HepG2 (cell line): ENCODE data around the gene ABCB9. TPM values are rescaled to one million over a fixed set of nuclear protein-coding genes. Genes with fewer than 3 reads are reported as not detected.

Source experiments
- ATM ChIP-seq: fragments of 450-650 bp; IDR thresholded peaks from 2 replicates; pipeline ENCODE4 v1.7.1; 2017; ENCODE audit warnings: mild to moderate bottlenecking, borderline replicate concordance
- ELF3 ChIP-seq: IDR thresholded peaks from 2 replicates; pipeline ENCODE4 v1.6.1; 2016; ENCODE audit warnings: missing genetic modification reagents, missing compliant biosample characterization
- FOXK2 ChIP-seq: fragments of 450-650 bp; IDR thresholded peaks from 2 replicates; pipeline ENCODE4 v1.6.1; 2016
- FOXO1 ChIP-seq: sonication (generic); formaldehyde crosslinking; IDR thresholded peaks from 2 replicates; pipeline ENCODE4 v1.4.0; 2020; ENCODE audit warnings: missing genetic modification reagents
- HDAC2 ChIP-seq: sonication (generic); formaldehyde crosslinking; IDR thresholded peaks from 2 replicates; pipeline ENCODE4 v1.4.0; 2020; ENCODE audit warnings: missing genetic modification reagents
- HES4 ChIP-seq: sonication (generic); formaldehyde crosslinking; IDR thresholded peaks from 2 replicates; pipeline ENCODE4 v1.9.0; 2021; ENCODE audit warnings: mild to moderate bottlenecking, missing genetic modification reagents, borderline replicate concordance
- HNF4A ChIP-seq: sonication (generic); formaldehyde crosslinking; IDR thresholded peaks from 2 replicates; pipeline ENCODE4 v1.4.0; 2020; ENCODE audit warnings: missing genetic modification reagents
- HOXA3 ChIP-seq: sonication (generic); formaldehyde crosslinking; IDR thresholded peaks from 2 replicates; pipeline ENCODE4 v1.5.0; 2020; ENCODE audit warnings: missing genetic modification reagents
- JUN ChIP-seq: sonication (generic); formaldehyde crosslinking; IDR thresholded peaks from 2 replicates; pipeline ENCODE4 v1.4.0; 2020; ENCODE audit warnings: mild to moderate bottlenecking, missing genetic modification reagents
- NKX3-1 ChIP-seq: sonication (generic); formaldehyde crosslinking; IDR thresholded peaks from 2 replicates; pipeline ENCODE4 v1.5.0; 2020; ENCODE audit warnings: missing genetic modification reagents
- USF2 ChIP-seq, 2 experiments: sonication (generic) in 1 of 2; formaldehyde crosslinking in 1 of 2; IDR thresholded peaks; 2 replicates each; pipeline versions ENCODE4 v1.5.1 to v1.6.1; 2011 to 2020; ENCODE audit warnings: borderline replicate concordance in 1 of 2, low read depth in 1 of 2, low read length in 1 of 2, mild to moderate bottlenecking in 1 of 2, missing genetic modification reagents in 1 of 2, moderate library complexity in 1 of 2
- ZFY ChIP-seq: sonication (generic); formaldehyde crosslinking; IDR thresholded peaks from 2 replicates; pipeline ENCODE4 v1.4.0; 2020; ENCODE audit warnings: missing genetic modification reagents
- ZNF264 ChIP-seq: sonication (generic); formaldehyde crosslinking; IDR thresholded peaks from 2 replicates; pipeline ENCODE4 v1.4.0; 2020; ENCODE audit warnings: missing genetic modification reagents
- ZNF296 ChIP-seq: sonication (generic); formaldehyde crosslinking; conservative IDR thresholded peaks from 2 replicates; pipeline ENCODE4 v1.5.0; 2020; ENCODE audit warnings: mild to moderate bottlenecking, missing genetic modification reagents
- ZNF670 ChIP-seq: sonication (generic); formaldehyde crosslinking; IDR thresholded peaks from 2 replicates; pipeline ENCODE4 v1.8.0; 2022; ENCODE audit warnings: mild to moderate bottlenecking, missing genetic modification reagents, borderline replicate concordance
- polyA plus RNA-seq, 8 experiments: library from polyadenylated mRNA; depleted of rRNA in 3 of 8; stranded (reverse) in 7 of 8; unstranded in 1 of 8; fragments of >200 nt; fragmentation: Illumina TruSeq in 4 of 8; extraction: Trizol in 4 of 8; gene quantifications; 2 replicates each; pipeline versions ENCODE4 v1.2.1 to v1.2.3, GENCODE V29; 2011 to 2016; ENCODE audit warnings: low read depth in 4 of 8, missing spikeins in 1 of 8, mixed read lengths in 1 of 8; ENCODE audit not compliant: insufficient read depth in 1 of 8
- total RNA-seq, 5 experiments: library from RNA; depleted of rRNA; stranded (reverse); fragments of >200 nt; fragmentation: Illumina TruSeq; extraction: Trizol; gene quantifications; 2 replicates each; pipeline ENCODE4 v1.2.3, GENCODE V29; 2016; ENCODE audit warnings: low read depth in 1 of 5
- TF ChIP-seq, protein P1 (sequence below): sonication (generic); formaldehyde crosslinking; IDR thresholded peaks from 2 replicates; pipeline ENCODE4 v1.5.1; 2020; ENCODE audit warnings: mild to moderate bottlenecking, missing genetic modification reagents, moderate library complexity
- TF ChIP-seq, protein P2 (sequence below): sonication (generic); formaldehyde crosslinking; IDR thresholded peaks from 2 replicates; pipeline ENCODE4; 2020; ENCODE audit warnings: missing genetic modification reagents, mild to moderate bottlenecking, borderline replicate concordance
- TF ChIP-seq, protein P3 (sequence below): sonication (generic); formaldehyde crosslinking; IDR thresholded peaks from 2 replicates; pipeline ENCODE4 v1.4.0; 2020; ENCODE audit warnings: missing genetic modification reagents

The ABCB9 gene
- total and polyA plus RNA-seq, 2 of the 13 experiments (the other 11 are each of a cell fraction or from before 2014, with no cell fraction given): 5.1 to 6.0 TPM

DNA sequence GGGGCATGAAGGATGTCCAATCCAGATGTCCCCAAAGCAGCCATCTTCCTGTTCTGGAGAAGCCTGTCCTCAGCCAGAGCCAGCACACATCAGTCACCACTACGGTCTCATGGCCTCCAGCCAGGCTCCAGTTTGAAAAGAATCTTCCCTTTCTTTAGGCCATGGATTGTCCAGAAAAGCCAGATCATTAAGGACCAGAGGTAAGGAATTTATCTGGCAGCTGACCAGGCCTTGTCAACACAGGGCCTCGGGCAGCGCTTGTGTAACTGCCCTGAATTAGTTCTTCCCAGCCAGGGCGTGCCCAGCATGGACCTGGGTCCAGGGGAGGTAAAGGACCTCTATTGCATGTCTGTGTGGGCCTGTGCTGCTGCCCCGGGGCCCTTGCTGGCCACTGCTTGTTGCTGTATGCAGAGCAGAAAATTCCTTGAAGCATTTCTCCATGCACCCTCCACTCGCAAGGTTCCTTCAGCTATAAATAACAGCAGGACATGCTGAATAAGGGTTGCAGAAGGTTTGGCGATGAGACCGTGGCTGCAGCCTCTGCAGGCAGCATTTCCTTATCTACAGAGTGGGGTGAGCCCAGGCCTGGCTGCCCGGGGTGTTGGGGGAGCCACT is 48.6 kb downstream of the ABCB9 start (continued):
- TF ChIP-seq, protein P1, sequence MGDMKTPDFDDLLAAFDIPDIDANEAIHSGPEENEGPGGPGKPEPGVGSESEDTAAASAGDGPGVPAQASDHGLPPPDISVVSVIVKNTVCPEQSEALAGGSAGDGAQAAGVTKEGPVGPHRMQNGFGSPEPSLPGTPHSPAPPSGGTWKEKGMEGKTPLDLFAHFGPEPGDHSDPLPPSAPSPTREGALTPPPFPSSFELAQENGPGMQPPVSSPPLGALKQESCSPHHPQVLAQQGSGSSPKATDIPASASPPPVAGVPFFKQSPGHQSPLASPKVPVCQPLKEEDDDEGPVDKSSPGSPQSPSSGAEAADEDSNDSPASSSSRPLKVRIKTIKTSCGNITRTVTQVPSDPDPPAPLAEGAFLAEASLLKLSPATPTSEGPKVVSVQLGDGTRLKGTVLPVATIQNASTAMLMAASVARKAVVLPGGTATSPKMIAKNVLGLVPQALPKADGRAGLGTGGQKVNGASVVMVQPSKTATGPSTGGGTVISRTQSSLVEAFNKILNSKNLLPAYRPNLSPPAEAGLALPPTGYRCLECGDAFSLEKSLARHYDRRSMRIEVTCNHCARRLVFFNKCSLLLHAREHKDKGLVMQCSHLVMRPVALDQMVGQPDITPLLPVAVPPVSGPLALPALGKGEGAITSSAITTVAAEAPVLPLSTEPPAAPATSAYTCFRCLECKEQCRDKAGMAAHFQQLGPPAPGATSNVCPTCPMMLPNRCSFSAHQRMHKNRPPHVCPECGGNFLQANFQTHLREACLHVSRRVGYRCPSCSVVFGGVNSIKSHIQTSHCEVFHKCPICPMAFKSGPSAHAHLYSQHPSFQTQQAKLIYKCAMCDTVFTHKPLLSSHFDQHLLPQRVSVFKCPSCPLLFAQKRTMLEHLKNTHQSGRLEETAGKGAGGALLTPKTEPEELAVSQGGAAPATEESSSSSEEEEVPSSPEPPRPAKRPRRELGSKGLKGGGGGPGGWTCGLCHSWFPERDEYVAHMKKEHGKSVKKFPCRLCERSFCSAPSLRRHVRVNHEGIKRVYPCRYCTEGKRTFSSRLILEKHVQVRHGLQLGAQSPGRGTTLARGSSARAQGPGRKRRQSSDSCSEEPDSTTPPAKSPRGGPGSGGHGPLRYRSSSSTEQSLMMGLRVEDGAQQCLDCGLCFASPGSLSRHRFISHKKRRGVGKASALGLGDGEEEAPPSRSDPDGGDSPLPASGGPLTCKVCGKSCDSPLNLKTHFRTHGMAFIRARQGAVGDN (CRISPR knock-in tag): peak; percentile 78
- TF ChIP-seq, protein P2, sequence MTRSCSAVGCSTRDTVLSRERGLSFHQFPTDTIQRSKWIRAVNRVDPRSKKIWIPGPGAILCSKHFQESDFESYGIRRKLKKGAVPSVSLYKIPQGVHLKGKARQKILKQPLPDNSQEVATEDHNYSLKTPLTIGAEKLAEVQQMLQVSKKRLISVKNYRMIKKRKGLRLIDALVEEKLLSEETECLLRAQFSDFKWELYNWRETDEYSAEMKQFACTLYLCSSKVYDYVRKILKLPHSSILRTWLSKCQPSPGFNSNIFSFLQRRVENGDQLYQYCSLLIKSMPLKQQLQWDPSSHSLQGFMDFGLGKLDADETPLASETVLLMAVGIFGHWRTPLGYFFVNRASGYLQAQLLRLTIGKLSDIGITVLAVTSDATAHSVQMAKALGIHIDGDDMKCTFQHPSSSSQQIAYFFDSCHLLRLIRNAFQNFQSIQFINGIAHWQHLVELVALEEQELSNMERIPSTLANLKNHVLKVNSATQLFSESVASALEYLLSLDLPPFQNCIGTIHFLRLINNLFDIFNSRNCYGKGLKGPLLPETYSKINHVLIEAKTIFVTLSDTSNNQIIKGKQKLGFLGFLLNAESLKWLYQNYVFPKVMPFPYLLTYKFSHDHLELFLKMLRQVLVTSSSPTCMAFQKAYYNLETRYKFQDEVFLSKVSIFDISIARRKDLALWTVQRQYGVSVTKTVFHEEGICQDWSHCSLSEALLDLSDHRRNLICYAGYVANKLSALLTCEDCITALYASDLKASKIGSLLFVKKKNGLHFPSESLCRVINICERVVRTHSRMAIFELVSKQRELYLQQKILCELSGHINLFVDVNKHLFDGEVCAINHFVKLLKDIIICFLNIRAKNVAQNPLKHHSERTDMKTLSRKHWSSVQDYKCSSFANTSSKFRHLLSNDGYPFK: no peak
- TF ChIP-seq NKX3-1 (CRISPR knock-in tag) (no peak), FOXK2 (peak; percentile 29; the same call in 1 of the 2 replicates), ZNF264 (CRISPR knock-in tag) (0 out of 2 replicates have a peak, but pooled peaks have one; percentile 32), USF2 (IDR thresholded peaks at IDR 0.05; ENCODE audit: low read depth, low read length) (no peak), USF2 (CRISPR knock-in tag; IDR thresholded peaks at IDR 0.05; ENCODE audit: borderline replicate concordance) (no peak), ZFY (peak; percentile 75), ELF3 (CRISPR knock-in tag) (0 out of 2 replicates have a peak, but pooled peaks have one; percentile 38), HOXA3 (CRISPR knock-in tag) (peak; percentile 55; the same call in 1 of the 2 replicates), HNF4A (peak; percentile 87), ZNF296 (CRISPR knock-in tag) (peak; percentile 86), JUN (no peak), ATM (peak; percentile 35; the same call in 1 of the 2 replicates), ZNF670 (CRISPR knock-in tag) (no peak), FOXO1 (CRISPR knock-in tag) (peak; percentile 65; the same call in 1 of the 2 replicates), HES4 (no peak), HDAC2 (peak; percentile 78; the same call in 1 of the 2 replicates)
- TF ChIP-seq, protein P3, sequence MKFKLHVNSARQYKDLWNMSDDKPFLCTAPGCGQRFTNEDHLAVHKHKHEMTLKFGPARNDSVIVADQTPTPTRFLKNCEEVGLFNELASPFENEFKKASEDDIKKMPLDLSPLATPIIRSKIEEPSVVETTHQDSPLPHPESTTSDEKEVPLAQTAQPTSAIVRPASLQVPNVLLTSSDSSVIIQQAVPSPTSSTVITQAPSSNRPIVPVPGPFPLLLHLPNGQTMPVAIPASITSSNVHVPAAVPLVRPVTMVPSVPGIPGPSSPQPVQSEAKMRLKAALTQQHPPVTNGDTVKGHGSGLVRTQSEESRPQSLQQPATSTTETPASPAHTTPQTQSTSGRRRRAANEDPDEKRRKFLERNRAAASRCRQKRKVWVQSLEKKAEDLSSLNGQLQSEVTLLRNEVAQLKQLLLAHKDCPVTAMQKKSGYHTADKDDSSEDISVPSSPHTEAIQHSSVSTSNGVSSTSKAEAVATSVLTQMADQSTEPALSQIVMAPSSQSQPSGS: peak; percentile 52; the same call in 1 of the 2 replicates
